ENCODE results near the gene SLC9A3.

GRCh38 chr5:522899-523440, 1.3 kb downstream of the SLC9A3 start:
- no peak for TF ChIP-seq CTCF (IDR thresholded peaks at IDR 0.05; ENCODE audit: borderline replicate concordance, extremely low read depth, low read length, poor library complexity, severe bottlenecking)
- TF ChIP-seq EZH2 (IDR thresholded peaks at IDR 0.05; ENCODE audit: borderline replicate concordance, low read depth, low read length, severe bottlenecking) = no peak

Data from DND-41 (cell line).